Glomerular visceral epithelial cell (primary cell): ENCODE results near the gene GAS7.
A peak's percentile ranks its signal among the peaks of the same experiment; 100 is the strongest.
"Not testable (repeated sequence)": the region's sequence is repeated elsewhere in the genome, so short reads cannot be mapped to it uniquely, and the experiment has no call there.

Experiments
- DNase-seq: peaks from one replicate; pipeline ENCODE4 v3.0.0-alpha.2; 2016; ENCODE audit errors: extremely low spot score

GAS7 gene

DNA sequence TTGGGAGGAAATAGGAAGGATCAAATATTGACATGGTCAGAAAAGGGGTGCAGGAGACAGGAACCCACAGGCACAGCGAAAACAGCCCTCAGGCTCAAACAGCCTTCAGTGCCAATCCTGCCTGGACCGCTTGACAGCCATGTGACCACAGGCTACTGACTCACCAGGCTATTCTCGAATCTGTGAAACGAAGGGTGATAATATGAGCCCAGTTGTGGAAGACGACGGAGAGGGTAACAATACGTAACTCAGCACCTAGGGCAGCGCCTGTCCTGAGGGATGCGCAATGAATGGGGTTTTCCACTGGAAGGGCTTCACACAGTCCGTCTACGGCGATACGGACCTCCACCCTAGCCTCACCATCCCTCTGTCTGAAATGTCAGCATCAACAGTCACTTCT, 176.0 kb downstream of the GAS7 start:
- DNase-seq, result no peak

DNA sequence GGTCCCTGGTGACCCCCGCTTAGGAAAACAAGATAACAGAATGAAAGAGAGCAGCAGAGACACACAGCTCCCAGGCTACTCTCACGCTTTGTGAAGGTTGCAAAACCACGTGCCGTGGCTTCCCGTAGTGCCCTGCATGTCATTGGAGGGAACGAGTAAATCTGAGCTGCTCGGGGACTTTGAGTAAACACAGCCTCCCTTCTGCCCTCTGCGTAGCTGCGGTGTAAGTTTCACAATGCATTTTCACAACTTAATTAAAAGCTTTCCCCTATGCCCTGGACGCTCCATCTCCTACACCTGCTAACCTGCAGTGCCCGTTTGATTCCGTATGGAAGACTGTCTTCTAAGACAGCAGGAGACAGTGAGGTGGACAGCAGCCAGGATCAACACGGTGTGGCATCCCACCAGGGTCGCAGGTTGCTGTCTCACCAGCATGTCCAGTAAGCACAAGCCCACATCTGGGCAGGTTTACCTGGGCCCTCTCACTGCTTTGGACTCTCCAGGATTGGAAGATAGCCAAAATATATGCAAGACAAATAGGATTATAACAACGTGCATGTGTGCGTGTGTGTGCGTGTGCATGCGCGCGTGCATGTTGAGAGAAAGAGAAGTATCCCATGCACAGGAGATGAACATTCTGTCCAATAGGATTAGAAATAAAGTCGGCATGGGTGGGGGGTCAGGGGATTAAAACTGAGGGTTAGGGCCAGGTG, 177.0 kb downstream of the GAS7 start:
- no peak for DNase-seq

DNA sequence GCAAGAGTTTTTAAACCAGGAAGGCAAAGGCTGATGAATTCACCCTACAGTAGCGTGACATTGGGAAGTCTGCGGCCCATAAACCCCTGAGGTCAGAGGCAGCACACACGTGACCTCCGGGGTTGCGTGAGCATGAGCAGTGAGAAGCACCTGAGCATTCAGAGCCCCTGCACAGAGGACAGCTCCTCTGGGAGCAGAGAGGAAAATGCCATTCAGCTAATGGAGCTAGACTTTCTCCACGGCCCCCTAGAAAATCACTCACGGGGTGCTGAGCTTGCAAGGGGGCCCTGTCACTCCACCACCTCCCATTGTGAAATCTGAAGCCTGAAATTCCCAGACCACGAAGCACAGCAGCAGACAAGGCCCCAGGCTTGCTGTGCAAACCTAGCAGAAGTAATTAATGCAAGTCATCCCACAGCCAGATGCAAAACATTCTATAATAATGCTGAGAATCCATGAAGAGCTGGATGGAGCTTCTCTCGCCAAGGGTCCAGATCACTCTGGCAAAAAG, 178.4 kb downstream of the GAS7 start:
- DNase-seq, result no peak

DNA sequence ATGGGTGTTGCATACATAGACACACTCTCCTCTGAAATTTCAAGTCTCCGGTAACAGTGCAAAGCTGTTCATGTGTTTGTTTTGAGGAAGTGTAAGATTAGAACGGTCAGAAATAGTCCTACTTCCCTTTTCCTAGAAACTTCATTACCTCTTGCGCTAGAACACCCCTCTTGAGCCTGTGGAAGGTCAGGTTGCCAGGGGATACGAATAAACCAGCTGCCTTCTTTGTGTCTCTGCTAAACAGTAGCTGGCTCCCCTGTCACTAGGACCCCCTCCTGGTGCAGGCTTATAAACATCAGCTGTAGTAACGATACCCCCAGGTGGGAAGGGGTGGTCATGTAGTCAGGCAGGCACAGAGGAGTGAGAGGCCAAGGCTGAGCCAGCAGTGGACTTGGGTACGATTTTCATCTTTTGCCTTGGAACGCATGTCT, 179.9 kb downstream of the GAS7 start:
- no peak for DNase-seq

DNA sequence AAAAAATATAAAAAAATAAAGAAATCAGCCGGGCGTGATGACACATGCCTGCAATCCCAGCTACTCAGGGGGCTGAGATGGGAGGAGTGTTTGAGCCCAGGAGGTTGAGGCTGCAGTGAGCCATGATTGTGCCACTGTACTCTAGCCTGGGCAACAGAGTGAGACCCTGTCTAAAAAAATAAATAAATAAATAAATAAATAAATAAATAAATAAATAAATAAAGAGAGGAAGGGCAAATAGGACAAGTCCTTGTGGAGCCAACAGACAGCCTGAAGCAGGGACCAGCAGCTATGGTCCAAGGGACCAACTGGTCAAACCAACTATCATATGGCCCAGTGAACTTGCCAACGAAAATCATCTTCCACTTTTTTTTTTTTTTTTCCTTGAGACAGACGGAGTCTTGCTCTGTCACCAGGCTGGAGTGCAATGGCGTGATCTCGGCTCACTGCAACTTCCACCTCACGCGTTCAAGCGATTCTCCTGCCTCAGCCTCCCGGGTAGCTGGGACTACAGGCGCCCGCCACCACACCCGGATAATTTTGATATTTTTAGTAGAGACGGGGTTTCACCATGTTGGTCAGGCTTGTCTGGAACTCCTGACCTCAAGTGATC, 181.3 kb downstream of the GAS7 start:
- DNase-seq, result not testable (repeated sequence)

DNA sequence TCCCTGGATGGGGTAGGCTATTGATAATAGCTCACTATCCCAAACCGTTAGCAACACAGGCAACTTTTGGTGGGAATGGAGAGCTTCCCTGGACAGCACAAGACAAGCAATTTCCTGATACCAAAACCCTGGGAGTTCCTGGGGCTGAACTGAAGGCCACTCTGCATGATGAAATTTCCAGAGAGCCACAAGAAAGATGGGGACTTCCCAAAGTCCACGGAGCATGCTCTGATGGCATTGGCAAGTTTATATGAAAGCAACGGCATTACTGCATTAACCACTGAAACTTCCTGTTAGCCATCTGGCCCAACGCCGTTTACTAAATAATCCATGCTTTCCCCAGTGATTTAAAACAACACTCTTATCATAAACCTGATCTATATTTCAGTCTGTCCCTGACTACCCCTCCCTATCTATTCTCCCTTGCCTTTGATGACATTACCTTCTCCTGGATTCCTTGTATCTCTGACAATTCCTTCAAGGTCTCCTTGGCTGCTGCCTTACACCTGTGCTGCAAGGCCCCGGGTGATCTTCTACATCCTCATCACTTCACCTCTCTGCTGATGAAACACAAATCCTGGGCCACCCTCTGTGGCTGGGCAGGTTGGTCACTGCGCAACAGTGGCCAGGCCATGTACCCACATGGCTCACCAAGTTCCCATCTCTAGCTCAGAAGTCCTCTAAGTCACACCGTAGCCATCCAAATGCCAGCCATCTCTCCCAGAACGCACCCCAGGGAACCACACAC, 184.9 kb downstream of the GAS7 start:
- no peak for DNase-seq

DNA sequence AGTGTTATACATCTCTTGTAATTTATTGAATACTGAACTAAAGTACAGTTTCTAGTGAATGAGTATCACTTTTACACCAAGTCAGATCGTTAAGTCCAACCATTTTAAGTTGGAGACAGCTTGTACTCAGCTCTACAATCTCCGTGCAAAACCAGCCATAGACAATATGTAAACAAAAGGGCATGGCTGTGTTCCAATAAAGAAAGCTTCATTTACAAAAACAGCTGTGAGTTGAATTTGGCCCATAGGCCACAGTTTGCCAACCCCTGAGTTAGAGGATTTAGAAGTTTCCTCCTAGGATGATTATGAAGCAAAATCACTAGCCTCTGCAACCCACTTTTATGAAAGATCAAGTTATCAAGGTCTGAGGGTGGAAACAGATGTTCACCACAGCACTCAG, 187.7 kb downstream of the GAS7 start:
- no peak for DNase-seq

DNA sequence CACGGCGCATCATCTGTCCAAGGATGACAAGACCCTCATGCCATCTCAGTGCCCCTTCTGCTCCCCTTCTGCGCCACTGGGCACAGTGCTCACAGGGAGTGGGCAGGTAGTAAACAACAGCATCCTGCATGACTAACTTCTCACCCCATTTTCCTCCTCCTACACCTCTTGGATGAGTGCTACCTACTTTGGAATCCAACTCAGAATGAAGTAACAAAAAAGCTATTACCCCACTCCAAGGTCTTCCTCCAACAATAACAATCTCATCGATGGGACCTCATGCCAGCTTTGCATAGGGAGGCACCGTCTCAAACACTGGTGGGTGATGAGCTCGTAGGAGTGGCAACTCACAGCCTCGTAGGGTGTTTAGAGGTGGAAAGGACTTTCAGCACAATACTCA, 194.7 kb downstream of the GAS7 start:
- DNase-seq, result no peak

DNA sequence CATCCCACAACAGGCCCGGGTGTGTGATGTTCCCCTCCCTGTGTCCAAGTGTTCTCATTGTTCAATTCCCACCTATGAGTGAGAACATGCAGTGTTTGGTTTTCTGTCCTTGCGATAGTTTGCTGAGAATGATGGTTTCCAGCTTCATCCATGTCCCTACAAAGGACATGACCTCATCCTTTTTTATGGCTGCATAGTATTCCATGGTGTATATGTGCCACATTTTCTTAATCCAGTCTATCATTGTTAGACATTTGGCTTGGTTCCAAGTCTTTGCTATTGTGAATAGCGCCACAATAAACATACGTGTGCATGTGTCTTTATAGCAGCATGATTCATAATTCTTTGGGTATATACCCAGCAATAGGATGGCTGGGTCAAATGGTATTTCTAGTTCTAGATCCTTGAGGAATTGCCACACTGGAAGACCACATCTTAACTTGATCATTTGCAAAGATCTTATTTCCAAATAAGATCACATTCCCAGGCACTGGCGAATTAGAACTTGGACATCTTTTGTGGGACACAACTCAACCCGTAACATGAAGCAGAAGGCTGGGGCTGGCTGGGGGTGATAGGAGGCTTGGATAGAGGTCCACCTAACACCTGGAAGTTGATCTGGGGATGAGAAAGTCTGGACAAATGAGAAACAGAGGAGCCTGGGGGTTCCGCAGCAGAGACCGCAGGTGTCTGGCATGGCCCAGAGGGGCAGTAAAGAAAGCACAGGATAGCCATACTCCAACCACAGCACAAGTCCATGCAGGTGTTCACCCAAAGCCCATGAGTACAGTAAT, 195.6 kb downstream of the GAS7 start:
- DNase-seq, result not testable (repeated sequence)

DNA sequence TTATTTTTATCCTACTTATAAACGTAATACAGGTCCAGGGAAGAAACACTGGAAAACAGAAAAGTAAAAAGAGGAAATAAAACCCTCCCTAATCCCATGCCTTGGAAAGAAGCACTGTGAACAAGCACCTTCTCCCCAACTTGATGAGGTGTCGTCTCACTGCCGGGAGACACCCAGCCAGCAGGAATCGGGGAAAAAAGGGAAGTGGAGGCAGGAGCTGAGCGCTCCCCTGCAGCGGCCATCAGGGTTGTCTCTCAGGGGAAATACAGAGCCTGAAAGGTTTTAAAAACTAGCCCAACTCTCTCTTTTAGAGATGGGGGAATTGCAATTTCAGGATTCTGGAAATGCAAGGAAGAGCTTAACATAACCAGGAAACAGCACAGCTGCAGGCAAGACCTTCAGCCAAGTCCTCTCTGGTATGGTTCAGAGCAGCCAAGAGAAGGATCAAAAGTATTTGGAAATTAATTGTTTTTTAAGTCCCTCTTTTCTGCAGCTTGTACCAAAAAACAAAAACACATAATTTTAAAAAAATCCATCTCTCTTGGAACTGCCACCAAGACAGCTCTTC, 197.0 kb downstream of the GAS7 start:
- DNase-seq, result no peak

DNA sequence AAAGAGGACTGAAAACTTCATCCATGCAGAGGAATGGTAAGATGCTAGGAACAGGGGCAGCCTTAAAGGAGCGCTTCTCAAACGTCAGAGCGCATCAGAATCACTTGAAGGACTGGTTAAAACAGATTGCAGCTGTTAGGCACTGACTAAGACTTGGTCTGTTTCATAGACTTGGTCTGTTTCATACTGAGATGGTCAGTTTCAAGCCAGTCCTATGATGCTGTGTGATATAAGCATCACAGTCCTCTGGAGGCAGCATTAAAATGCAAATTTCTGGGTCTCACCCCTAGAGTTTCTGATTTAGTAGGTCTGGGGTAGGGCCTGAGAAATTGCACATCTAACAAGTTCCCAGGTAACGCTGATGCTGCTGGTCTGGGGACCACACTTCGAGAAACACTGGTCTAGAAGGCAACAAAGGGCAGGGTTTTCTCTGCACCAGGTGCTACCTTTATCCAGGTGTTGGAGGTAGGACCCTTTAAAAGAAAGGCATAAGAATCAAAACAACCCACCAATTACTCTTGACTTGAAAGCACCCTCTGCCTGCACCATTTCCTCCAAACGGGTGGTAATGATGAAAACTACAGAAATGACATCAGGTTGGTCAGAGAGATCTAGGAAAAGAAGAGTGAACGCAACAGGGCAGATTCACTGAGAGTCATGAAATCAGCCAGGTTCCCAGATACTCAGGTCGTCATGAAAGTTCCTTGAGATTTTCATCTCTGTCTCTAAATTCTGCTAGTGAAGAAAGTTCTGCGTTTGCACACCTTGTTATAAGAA, 198.3 kb downstream of the GAS7 start:
- no peak for DNase-seq

DNA sequence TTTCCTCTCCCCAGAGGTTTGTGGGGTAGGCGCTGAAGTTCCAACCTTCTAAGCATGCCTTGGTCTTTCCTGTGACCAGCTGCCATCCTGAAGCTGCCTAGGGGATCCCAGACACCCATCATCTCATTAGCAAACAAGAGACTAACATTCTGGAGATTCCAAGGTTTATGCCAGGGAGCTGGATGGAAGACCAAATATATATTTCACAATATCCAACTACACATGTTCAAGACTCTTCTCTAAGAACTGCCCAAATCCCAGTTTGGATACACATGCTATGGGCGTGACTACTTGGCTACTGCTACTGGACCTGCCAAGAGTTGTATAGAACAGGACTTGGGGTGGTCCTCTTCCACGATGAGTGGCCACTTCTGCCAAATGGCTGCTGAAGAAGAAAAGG, 200.3 kb downstream of the GAS7 start:
- DNase-seq, result no peak

DNA sequence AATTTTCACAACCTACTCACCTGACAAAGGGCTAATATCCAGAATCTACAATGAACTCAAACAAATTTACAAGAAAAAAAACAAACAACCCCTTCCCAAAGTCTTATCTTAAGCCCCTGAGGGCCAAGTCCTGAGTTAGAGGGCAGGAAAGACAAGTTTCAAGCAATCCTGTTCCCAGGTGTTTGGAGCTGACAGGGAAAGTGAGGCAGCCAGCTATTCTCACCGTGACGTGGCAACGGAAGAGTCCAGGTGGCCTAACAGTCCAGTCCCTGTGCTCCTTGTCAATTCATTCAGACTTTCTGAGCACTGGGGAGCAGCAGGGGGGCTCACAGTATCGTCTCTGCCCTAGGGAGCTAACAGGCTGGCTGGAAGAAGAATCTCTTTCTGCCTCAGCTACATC, 203.6 kb downstream of the GAS7 start:
- DNase-seq, result no peak

DNA sequence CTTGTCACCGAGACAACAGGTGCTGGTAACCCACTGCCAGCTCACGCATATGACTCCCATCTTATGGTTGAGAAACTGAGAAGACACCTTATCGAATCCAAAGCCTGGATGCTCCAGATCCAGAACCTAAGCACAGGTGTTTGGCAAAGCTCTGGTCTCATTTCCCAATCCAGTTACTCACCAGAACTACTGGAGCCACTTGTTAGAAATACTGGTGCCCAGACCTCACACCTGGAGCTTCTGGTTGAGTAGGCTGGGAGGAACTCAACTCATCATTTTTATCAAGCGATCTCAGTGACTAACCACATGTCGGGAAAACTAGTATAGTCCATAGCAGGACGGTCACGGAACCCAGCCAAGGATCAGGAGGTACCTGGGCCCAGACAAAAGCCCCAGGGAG, 206.6 kb downstream of the GAS7 start:
- DNase-seq, result no peak

DNA sequence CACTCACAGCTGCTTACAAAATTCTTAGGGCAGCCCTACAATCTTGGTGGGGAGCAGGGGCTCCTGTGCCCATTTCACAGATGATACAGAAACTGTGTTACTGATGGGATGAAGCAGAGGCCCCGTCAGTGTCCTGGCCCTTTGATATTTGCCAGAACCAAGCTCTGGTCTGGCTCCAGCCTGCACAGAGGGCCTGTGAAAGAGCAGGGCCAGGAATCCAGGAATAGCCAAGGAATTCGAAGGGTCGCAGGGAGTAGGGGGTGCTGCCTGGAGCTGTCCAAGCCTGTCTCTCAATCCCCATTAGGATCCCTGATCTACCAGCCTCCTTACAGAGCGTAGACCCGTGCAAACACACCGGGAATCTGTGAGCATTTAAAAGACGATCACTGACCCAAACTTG, 207.1 kb downstream of the GAS7 start:
- DNase-seq, result no peak

DNA sequence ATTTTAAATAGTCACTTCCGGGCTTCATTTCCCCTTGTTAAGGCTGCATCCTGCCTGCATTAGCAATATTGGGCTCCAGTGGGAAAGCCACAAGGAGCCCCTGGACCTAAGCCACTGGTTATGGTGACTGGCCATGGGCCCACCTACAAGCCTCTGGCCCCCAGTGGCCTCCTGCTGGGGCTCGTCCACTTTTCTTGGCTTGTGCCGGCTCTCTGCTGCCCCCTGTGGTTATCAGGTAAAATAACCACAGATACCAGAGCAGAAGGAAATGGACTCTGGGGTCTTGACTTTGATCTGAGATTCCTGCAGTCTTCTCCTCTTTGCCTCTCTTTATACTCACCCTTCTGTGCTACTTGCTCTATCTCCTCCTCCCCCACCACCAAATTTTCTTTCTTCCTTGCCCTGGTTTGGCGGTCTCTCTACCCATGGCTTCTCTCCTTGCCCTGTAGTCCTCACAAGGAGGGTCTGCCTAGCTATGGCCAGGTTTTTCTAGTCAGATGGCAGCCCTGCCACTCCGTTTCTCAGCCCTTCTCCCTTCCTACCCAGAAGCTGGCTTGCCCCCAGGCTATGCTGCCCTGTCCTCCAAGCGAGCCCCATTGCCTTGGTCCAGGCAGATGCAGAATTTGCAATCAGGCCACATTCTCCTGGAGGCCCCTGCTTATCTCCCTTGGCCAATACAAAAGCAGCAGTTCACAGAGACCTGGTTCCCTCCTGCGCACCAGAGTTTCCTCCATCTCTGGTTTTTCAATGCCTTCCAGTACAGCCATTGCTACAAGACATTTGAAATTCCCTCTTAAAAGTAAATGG, 210.4 kb downstream of the GAS7 start:
- DNase-seq, result peak; percentile 17

DNA sequence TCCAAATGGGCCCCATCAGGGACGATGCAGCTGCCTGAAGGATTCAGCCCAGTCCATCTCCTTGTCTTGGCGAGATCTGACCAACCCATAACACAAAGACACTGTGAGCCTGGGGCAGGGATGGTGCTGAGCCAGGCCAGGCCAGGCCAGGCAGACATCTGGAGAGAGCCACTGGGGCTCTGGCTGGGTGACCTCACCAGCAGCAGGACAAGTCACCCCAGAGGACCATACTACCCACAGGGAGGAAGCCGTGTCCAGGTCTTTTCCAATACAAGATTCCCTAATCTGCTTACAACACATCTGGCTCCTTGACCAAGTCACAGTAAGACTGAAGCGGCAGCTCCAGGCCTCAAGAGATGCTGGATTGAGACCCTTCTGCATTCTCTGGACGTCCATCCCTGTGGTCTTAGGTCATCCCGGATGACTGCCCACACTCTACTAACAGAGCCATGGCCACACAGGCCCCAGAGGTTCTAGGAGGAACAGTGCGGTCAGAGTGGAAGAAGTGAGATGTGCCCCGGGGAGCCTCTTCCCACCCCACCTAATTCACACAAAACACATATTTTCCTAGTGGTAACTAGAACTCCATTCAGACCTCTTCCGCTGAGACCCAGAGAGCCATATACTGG, 211.5 kb downstream of the GAS7 start:
- no peak for DNase-seq

DNA sequence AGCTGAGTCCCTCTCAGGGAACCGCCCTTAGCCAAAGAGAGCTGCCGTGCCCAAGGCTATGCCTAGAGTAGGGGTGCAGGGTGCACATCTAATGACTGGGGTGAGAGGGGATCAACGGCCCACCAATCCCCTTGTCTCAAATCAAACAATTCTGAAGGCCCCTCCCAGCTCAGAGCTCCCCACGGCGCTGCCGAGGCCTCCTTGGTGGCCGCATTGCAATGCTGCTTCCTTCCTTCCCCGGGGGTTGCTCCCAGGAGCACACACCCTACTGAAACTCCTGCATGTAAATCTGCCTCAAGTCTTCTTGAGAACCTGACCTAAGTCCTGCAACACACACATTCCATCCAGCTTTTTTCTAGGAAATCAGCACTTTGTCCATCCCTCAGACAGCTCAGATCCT, 212.8 kb downstream of the GAS7 start:
- DNase-seq, result no peak

DNA sequence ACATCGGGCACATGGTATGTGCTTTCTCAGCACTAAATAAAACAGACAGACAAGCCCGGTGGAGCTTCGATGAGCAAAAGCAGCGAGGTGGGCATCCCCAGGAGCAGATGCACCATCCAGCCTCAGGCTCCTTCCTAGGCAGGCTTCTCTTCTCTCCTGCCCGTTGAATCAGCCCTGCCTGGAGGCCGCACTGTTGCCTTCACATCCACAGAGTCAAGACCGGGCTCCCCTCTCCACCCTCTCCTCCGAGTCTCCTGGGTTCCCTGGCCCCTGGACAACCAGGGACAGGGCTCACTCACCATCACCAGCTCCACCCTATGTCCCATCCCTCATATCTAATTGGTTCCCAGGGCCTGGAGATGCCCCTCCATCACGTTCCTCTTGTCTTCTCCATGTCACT, 213.6 kb downstream of the GAS7 start:
- no peak for DNase-seq

DNA sequence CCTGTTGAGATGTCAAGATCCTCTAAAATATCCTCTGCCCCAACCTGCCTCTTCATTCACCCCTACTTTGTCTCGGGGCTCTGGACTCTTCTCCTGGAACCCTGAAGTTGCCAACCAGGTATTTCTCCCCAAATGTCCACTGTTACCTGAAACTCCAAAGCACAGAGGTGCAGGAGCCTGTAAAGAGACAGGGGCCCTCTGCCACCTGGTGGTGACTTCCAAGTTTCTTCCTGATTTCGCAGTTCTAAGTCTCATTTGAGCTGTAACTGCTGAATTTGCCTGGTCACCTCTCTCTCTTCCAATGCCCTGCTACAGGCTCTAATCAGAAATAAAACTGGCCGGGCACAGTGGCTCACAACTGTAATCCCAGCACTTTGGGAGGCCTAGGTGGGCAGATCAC, 216.2 kb downstream of the GAS7 start:
- DNase-seq, result no peak
